GM12892 (cell line): ENCODE measurements around the gene DDX31.

Experiments
- POLR2A ChIP-seq: IDR thresholded peaks from 2 replicates; pipeline ENCODE4 v1.6.1; 2011; ENCODE audit warnings: low read depth, low read length, control low read depth
- POLR2AphosphoS5 ChIP-seq: IDR thresholded peaks from 2 replicates; pipeline ENCODE4 v1.6.1; 2011; ENCODE audit warnings: low read depth, low read length, control low read depth

DNA sequence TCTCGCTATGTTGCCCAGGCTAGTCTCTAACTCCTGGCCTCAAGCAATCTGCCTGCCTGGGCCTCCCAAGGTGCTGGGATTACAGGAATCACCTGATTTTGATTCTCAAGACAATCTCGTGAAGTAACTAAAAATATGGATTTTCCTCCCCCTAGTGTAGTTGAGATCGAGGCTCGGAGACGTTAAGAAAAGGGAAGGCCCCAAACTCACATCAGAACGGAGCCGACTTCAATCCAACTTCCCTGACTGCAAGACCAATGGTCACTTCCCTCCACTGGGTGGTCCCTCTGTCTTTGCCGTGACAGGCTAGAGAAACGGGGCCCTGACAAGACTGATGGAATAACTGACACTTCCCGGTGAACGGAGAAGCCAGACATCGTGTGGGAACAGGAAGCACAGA lies 59.1 kb downstream of the DDX31 start:
- TF ChIP-seq POLR2AphosphoS5 (no peak), POLR2A (no peak)
